GM18858 (cell line): ENCODE measurements around the gene KATNAL2.
"Not testable (repeated sequence)": the region's sequence is repeated elsewhere in the genome, so short reads cannot be mapped to it uniquely, and the experiment has no call there.

ENCODE experiments used
- ATAC-seq: cut with Tn5 transposase; IDR thresholded peaks from one replicate; pipeline ENCODE4 v1.9.1; 2021; ENCODE audit not compliant: unreplicated experiment

KATNAL2 gene

GRCh38 chr18:47030887-47031286 is 113.5 kb downstream of the KATNAL2 start:
- not testable (repeated sequence) for ATAC-seq

DNA sequence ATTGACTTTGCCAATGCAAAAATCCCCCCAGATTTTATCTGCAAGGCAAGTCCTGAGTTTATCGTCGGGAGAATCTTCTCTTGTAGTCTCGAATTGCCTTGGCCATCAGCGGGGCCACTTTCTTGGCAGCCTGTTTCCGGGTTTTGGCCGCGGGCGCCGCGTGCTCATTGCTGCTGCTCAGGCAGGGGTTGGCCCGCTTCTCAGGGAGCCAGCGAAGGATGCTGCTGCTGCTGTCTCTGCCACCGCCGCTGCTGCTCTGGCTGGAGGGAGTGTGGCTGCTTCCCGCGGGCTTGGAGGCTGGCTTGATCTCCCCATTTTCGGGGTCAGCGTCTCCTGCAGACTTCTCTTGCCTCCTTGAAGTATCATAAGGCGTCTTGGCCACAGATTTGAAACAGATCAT is 115.5 kb downstream of the KATNAL2 start:
- no peak for ATAC-seq

DNA sequence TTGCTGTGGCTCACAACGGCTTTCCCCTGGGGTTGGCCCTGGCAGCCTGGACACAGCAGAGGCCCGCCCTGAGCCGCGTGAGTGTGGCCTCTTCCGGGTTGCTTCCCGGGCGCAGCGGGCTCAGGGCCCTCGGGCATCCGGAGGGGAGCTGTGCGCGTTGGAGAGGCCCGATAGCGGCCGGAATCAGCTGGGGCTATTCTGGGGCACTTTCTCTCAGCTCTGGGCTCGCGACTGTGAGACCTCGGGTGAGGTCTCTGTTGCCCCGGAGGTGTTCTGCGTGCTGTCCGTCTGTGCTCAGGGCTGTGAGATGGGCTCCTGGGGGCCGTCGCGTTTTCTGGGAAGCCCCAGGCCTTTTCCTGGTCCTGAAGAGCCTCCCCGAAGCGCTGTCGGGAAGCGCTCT is 117.2 kb downstream of the KATNAL2 start:
- ATAC-seq: not testable (repeated sequence)

DNA sequence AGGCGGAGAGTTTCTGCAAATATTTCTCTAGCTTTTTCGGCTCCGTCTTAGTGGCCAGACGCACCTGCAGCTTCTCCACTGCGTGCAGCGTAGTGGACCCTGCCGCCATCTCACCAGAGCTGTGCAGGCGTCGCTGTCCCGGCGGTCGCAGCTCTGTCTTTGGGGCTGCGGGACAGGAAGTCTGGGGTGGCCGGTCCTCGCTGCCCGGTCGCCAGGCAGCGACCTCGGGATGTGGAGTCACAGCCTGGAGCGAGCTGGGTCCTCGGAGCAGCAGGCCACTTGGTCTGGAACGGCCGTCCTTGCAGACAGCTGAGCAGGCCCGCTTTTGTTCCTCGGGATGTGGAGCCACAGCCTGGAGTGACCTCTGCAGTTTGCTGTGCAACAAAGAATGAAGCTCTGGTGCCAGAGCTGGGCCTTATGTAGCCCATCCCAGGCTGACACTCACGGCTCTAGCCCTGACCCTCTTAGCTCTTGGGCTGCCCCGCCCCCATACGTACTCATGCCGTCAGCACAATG is 117.8 kb downstream of the KATNAL2 start, which contains the start of gene ELOA2:
Gene ELOA2 (minus strand): TSS at position 466 of the 516 bp plus-strand sequence. CDS start 357 bp downstream, at position 109.
- ATAC-seq: no peak

DNA sequence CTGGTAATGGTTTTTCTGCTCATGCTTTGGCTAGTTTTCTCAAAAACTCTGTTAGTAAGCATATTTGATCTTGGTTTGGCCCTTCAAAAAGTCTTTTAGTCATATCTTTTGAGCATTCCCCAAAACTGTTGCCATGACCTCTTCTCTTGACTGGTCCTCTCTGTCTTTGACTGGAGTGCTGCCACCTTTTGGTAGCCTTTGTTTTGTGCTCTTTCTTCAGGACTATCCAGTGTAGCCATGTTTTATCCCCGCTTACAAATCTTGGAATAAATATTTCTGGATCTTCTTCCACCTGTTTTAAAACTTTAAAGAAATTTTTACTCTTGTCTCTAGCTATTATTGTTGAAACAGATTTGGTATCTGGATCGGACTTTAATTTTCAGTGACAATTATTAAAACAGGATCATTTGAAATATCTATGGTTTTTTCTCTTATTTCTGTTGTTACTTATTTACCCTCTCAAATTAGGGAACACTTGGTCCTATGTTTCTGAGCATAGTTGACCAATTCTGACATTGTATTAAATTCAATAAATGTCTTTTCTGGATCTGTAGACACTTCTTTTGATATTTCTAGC is 119.0 kb downstream of the KATNAL2 start:
- ATAC-seq: no peak

GRCh38 chr18:47036927-47037578 is 119.7 kb downstream of the KATNAL2 start:
- ATAC-seq: no peak

DNA sequence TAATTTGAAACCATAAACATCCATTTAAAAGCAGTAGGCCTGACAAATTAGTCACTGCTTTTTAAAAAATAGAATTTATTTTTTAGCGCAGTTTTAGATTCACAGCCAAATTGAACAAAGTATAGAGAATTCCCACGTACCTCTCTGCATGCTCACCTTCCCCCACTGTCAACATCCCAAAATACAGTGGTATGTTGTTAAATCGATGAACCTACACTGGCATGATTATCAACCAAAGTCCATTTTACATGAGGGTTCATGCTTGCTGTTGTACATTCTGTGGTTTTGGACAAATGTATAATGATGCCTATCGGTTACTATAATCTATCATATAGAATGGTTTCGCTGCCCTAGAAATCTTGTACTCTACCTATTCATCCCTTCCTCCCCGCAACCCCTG is 123.6 kb downstream of the KATNAL2 start:
- no peak for ATAC-seq

DNA sequence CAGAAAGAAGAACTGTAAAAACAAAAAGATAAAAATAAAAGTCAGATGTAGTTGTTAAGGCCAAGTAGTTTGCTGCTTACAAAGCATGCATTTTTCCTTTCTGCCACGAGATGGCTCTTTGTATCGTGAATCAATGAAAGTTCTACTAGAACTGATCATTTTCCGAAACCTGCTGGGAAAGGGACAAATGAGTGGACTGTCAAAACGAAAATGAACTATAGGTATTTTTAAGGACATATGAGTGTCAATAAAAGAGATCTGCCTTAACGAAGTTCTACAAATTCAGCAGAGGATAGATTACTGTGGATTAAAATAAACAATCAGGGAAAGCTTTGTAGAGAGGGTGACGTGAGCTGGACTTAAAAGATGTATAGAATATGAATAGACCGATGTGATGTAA is 133.1 kb downstream of the KATNAL2 start:
- ATAC-seq: no peak

- no peak for ATAC-seq
Observed at GRCh38 chr18:47054369-47054768, 137.0 kb downstream of the KATNAL2 start.

- no peak for ATAC-seq
Observed at GRCh38 chr18:47062471-47062870, 145.1 kb downstream of the KATNAL2 start.

DNA sequence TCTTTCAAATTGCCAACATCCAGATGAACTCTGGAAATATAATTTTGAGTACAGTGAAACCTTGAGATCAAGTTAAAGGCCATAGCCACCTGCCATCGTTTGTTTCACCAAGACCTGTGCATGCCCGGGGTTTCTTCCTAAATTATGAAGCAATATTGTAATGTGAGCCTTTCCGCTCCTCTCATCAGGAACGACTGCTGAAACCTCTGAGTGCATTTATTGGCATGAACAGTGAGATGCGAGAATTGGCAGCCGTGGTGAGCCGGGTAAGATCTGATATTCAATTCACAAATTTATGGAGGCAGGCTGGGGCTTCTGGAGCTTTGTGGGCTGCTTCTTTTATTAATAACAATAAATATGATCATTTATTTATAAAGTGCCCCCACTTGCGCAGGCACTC is 145.7 kb downstream of the KATNAL2 start:
- ATAC-seq: no peak

GRCh38 chr18:47067648-47068047 is 150.2 kb downstream of the KATNAL2 start:
- no peak for ATAC-seq

GRCh38 chr18:47075098-47075883 is 157.9 kb downstream of the KATNAL2 start:
- ATAC-seq: no peak

DNA sequence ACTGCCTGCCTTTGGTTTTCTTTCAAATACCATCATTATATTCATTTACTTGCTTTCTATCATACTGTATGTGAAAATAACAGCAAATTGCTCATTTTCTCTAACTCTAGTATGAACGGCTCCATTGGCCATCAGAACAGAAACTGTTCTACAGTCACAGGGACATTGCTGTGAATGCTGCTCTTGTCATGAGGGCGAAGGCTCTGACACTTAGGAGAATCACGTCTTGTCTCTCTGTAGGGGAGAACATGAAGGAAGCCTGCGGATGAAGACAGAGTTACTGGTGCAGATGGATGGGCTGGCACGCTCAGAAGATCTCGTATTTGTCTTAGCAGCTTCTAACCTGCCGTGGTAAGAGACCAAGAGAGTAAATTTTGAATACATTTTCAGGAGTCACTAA is 159.7 kb downstream of the KATNAL2 start:
- no peak for ATAC-seq

DNA sequence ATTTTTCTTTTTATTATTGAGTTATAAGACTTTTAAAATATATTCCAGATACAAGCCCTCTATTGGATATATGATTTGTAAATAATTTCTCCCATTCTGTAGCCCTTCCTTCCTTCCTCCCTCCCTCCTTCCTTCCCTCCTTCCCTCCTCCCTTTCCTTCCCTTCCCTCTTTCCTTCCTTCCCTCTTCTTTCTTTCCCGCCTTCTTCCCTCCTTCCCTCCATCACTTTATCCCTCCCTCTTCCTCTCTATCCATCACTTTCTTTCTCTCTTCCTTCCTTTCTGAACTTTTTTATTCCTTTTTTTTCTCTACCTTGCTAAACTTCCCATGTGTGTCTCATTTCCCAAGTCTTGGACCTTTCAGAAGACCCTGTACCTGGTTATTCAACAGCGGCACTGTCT is 163.5 kb downstream of the KATNAL2 start:
- no peak for ATAC-seq

GRCh38 chr18:47081578-47081977 is 164.2 kb downstream of the KATNAL2 start:
- no peak for ATAC-seq

DNA sequence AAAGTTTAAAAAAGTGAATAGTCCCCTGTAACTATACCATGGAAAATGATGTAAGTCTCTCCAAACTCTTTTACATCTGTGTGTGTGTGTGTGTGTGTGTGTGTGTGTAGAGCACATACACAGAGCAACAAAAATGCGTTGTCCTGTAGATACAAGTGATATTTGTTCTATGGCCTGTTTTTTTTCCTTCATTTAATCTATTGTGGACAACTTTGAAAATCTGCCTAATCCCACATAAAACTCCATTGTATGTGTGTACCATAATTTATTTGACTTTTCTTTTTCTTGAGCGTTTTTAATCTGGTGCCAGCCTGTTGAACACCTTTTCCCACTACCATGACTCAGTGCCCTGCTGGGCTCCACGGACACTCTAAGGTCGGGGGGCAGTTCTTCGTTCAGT is 170.3 kb downstream of the KATNAL2 start:
- ATAC-seq: no peak

DNA sequence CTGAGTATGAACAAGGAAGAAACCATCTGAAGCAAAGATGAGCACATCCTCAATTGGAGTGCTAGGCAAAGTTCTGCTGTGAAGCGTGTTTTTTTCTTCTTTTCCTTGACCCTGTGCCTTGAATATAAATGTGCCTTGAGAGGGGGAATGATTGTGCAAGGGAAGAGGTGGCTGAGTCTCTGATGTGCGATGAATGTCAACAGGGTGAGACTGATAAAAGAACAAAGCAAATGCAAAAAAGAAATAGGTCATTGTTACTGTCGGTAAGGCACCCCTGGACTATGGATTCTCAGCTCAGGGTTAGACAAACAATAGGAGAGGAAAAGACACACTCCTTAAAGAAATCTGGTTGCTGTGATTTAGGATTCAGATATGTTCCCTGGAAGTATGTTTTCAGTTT is 178.4 kb downstream of the KATNAL2 start:
- no peak for ATAC-seq

GRCh38 chr18:47100212-47100831 is 182.9 kb downstream of the KATNAL2 start:
- no peak for ATAC-seq

GRCh38 chr18:47108373-47108772 is 191.0 kb downstream of the KATNAL2 start:
- ATAC-seq: no peak

GRCh38 chr18:47108998-47109405 is 191.6 kb downstream of the KATNAL2 start:
- ATAC-seq: no peak
